Heart right ventricle (tissue), 16 donors: ENCODE measurements around the gene ATG14. TPM values are rescaled to one million over a fixed set of nuclear protein-coding genes. Genes with fewer than 3 reads are reported as not detected.

Source experiments
- ATAC-seq, 8 donors: fragments of 200-7000 bp; cut with Tn5 transposase; one replicate each; pipeline ENCODE4 v1.9.1; 2020; ENCODE audit warnings: mild to moderate bottlenecking in 8 of 8, moderate library complexity in 8 of 8, moderate number of reproducible peaks in 1 of 8
- DNase-seq, 2 donors: peaks; one replicate each; pipeline ENCODE4 v3.0.0-alpha.2; 2020
- H3K27ac ChIP-seq, 10 donors: fragments of 200-600 bp; sonication (generic) in 2 of 10; one replicate each; pipeline versions ENCODE4 v1.5.0 to v1.8.0; 2020 to 2022; ENCODE audit warnings: mild to moderate bottlenecking in 3 of 10
- H3K27me3 ChIP-seq, 7 donors: fragments of 200-600 bp; one replicate each; pipeline ENCODE4 v1.8.0; 2021 to 2022; ENCODE audit warnings: mild to moderate bottlenecking in 2 of 7
- H3K36me3 ChIP-seq, 9 donors: fragments of 200-600 bp; sonication (generic) in 1 of 9; one replicate each; pipeline versions ENCODE4 v1.5.0 to v1.8.0; 2020 to 2022; ENCODE audit warnings: mild to moderate bottlenecking in 2 of 9
- H3K4me1 ChIP-seq, 9 donors: fragments of 200-600 bp; sonication (generic) in 1 of 9; one replicate each; pipeline versions ENCODE4 v1.5.0 to v1.8.0; 2020 to 2022; ENCODE audit warnings: mild to moderate bottlenecking in 4 of 9
- H3K4me3 ChIP-seq, 10 donors: fragments of 200-600 bp; sonication (generic) in 2 of 10; one replicate each; pipeline versions ENCODE4 v1.5.0 to v1.8.0; 2020 to 2022; ENCODE audit warnings: mild to moderate bottlenecking in 7 of 10, moderate library complexity in 2 of 10
- H3K9me3 ChIP-seq, 11 donors: fragments of 200-600 bp in 10 of 11; sonication (generic) in 2 of 11; one replicate each; pipeline versions ENCODE4 v1.5.0 to v1.8.0; 2013 to 2022; ENCODE audit warnings: mild to moderate bottlenecking in 2 of 11, control low read depth in 1 of 11, moderate library complexity in 1 of 11
- CTCF ChIP-seq, 9 donors: fragments of 200-600 bp; sonication (generic) in 2 of 9; IDR thresholded peaks; one replicate each; pipeline versions ENCODE4 v1.5.0 to v1.8.0; 2021 to 2022; ENCODE audit warnings: antibody characterized with exemption in 9 of 9, mild to moderate bottlenecking in 5 of 9, moderate library complexity in 1 of 9
- WGBS, 2 donors: extraction: QIAGEN DNeasy Blood & Tissue Kit; methylation state at CpG; one replicate each; pipeline ENCODE4 v1.1.7; 2013; ENCODE audit warnings: inconsistent platforms in 1 of 2; 5-methylcytosine and 5-hydroxymethylcytosine counted together
- intact Hi-C, 10 donors: fragments of 100-400 bp; cut with DNase I; formaldehyde crosslinking; loops; one replicate each; pipeline versions ENCODE4 v1.11.1 to v1.14.2; 2022
- polyA plus RNA-seq, 2 donors: library from polyadenylated mRNA; stranded (reverse); fragments of 200-250 nt; gene quantifications; one replicate each; pipeline ENCODE4 v1.2.3, GENCODE V29; 2013
- total RNA-seq, 10 donors: library from RNA; stranded (reverse); fragmentation: NEBNext Ultra II Directional in 3 of 10; extraction: Animal tissue kit (Norgen Biotek cat#: 25700) in 3 of 10; gene quantifications; one replicate each; pipeline versions ENCODE4 v1.2.1 to v1.2.4, GENCODE V29; 2021 to 2023
- donor health status: Arrhythmogenic right ventricular cardiomyopathy.
- donor health status: ischemic (EF 13 %, LVEDD 7.1; RV severe dilation, severe dysfunction).
- donor health status: healthy with polysubstance abuse.
- donor health status: DM: no; HTN: yes; CAD: no.
- donor health status: DM: no; HTN: no; CAD: no.
- donor health status: ischemic (EF 25% LVEDD 6.9; RV normal size, moderate dysfunction).
- donor health status: ischemic (EF 25% LVEDD 5.7; RV mildly dilated, moderate dysfunction).
- donor health status: healthy.
- donor health status: DM: yes; HTN: yes; CAD: no.
- donor health status: Ischemic cardiomyopathy.
- donor health status: ischemic (EF 35%, LVEDD 5.7; RV mildly dilated, moderate dysfunction).
- donor health status: nonischemic (EF 11% LVEDD 7.7; RV severe dilation, severe dysfunction).
- donor health status: DM: yes; HTN: yes; CAD: no.
- donor health status: PGD.
- donor health status: ischemic (EF 29% LVEDD 5.4; RV normal size, mild dysfunction).
- donor health status: nonischemic (EF 23%, LVEDD 6.1; RV moderate dilation, normal function).

Gene ATG14
- total and polyA plus RNA-seq, 12 donors, result 3.5 to 21.9 (median 15.3) TPM

GRCh38 chr14:55336162-55336561 lies 75.5 kb downstream of the ATG14 start:
- 49 to 71% methylated on average over 2 of the region's 2 CpGs for WGBS, 2 donors
- DNase-seq (no peak), ATAC-seq (peak in 1 of 8 donors; percentile 68)
- intact Hi-C loops, result no loop called here
- no peak overlapping the region for H3K4me3 ChIP-seq
- no peaks in the 10 kb centered on the region for H3K9me3 ChIP-seq
- no peaks in the 10 kb centered on the region for H3K36me3 ChIP-seq
- no peaks in the 10 kb centered on the region for H3K27me3 ChIP-seq
- peaks cover 4 to 75% (median 55%) of the 10 kb centered on the region in 9 donors for H3K4me1 ChIP-seq
- TF ChIP-seq CTCF (IDR thresholded peaks at IDR 0.05), result no peak
- H3K27ac ChIP-seq, result no peak overlapping the region

GRCh38 chr14:55333711-55334485 lies 77.7 kb downstream of the ATG14 start:
- TF ChIP-seq CTCF (IDR thresholded peaks at IDR 0.05), result no peak
- Histone ChIP-seq H3K4me3 (no peak overlapping the region), H3K27ac (peak overlapping the region in 2 of 10 donors; percentile 27 to 68), H3K4me1 (peaks cover 4 to 71% (median 51%) of the 10 kb centered on the region in 9 donors), H3K9me3 (no peaks in the 10 kb centered on the region), H3K27me3 (no peaks in the 10 kb centered on the region), H3K36me3 (no peaks in the 10 kb centered on the region)
- intact Hi-C loops, result no loop called here
- ATAC-seq, result peak in 1 of 8 donors; percentile 31
- DNase-seq, result no peak
- 83% methylated on average over 4 of the region's 4 CpGs for WGBS, 2 donors

DNA sequence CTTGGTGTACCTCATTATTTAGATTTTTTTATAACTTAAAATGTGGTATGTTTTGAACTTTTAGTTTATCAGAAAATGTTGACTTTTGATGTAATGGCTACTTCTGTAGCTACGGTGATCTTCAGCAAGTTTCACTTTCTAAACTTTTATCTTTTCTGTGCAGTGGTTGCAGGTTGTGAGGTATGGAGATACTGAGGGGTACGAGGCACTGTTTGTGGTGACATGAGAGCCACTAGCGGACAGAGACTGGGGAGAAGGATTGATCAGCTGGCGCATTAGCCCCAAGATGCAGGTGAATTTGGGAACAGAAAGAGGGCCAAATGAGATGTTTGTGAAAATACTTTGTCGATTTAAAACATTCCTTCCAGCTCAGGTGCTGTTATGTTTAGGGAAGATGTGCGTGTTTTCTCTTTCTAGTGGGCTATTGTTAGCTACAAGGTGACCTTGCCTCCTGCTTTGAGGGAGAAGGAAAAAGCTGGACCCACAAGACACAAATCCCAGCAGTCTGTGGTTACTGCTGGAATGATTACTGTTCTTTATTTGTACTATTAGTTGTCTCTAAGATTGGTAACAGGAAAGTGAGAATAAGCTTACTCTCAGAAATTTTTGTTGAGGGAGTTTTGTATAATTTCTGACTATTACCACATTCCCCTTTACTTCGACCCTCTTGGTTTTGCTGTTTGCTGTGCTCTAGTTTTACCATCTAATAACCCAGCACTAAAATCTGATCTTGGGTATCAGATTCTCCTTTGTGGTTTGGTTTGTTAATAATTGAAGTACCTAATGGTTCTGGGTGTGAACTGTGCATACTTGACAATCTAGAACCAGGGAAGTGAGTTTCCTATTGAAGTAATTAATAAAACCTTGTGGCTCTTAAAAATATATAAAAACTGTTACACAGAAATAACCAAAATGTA lies 78.7 kb downstream of the ATG14 start:
- Histone ChIP-seq H3K4me1 (peaks cover 4 to 72% (median 56%) of the 10 kb centered on the region in 9 donors), H3K27ac (peak overlapping the region in 3 of 10 donors; percentile 13 to 68 (median 20)), H3K4me3 (peak overlapping the region in 1 of 10 donors; percentile 8), H3K9me3 (no peaks in the 10 kb centered on the region), H3K36me3 (no peaks in the 10 kb centered on the region), H3K27me3 (no peaks in the 10 kb centered on the region)
- ATAC-seq, result no peak
- TF ChIP-seq CTCF (IDR thresholded peaks at IDR 0.05), result no peak
- WGBS, 2 donors, result 70 to 71% methylated on average over 7 of the region's 7 CpGs
- DNase-seq, result no peak
- intact Hi-C loops, result no loop called here

- H3K4me3 ChIP-seq, result no peak overlapping the region
- WGBS, 2 donors, result 71 to 73% methylated on average over 6 of the region's 6 CpGs
- no peaks in the 10 kb centered on the region for H3K9me3 ChIP-seq
- H3K36me3 ChIP-seq, result no peaks in the 10 kb centered on the region
- intact Hi-C loops, result no loop called here
- TF ChIP-seq CTCF (IDR thresholded peaks at IDR 0.05), result no peak
- ATAC-seq, result no peak
- H3K27me3 ChIP-seq, result no peaks in the 10 kb centered on the region
- no peak overlapping the region for H3K27ac ChIP-seq
- peaks cover 8 to 72% (median 46%) of the 10 kb centered on the region in 9 donors for H3K4me1 ChIP-seq
- no peak for DNase-seq
These were observed 81.5 kb downstream of the ATG14 start for GRCh38 chr14:55329999-55330710.
